ENCODE results near the gene MED12L. TPM values are rescaled to one million over a fixed set of nuclear protein-coding genes. Genes with fewer than 3 reads are reported as not detected.

The MED12L gene
- total and polyA plus RNA-seq, 9 donors = 0.15 to 2.4 (median 0.75) TPM

GRCh38 chr3:151432616-151433372 lies 347.3 kb downstream of the MED12L start:
- intact Hi-C loops (cut with DNase I) = no loop called here
- no peaks in the 10 kb centered on the region for H3K36me3 ChIP-seq
- WGBS, 3 donors = 85 to 94% (median 88%) methylated on average over 7 of the region's 7 CpGs
- no peak overlapping the region for H3K4me3 ChIP-seq
- H3K9me3 ChIP-seq = no peaks in the 10 kb centered on the region
- H3K27ac ChIP-seq = no peak overlapping the region
- no peaks in the 10 kb centered on the region for H3K4me1 ChIP-seq (ENCODE audit: insufficient read depth)
- no peaks in the 10 kb centered on the region for H3K27me3 ChIP-seq
- no peak for TF ChIP-seq POLR2A (IDR thresholded peaks at IDR 0.05)
- no peak for TF ChIP-seq CTCF (IDR thresholded peaks at IDR 0.05)
- TF ChIP-seq EP300 (IDR thresholded peaks at IDR 0.05) = no peak
- no peak for DNase-seq

- 26 to 47% (median 42%) methylated on average over 1 of the region's 1 CpG for WGBS, 3 donors
- intact Hi-C loops (cut with DNase I) = no loop called here
- no peak for DNase-seq
Observed at GRCh38 chr3:151434151-151434890, 348.9 kb downstream of the MED12L start.

GRCh38 chr3:151436675-151437446 lies 351.4 kb downstream of the MED12L start:
- Histone ChIP-seq H3K9me3 (no peaks in the 10 kb centered on the region), H3K27me3 (no peaks in the 10 kb centered on the region), H3K36me3 (no peaks in the 10 kb centered on the region), H3K27ac (no peak overlapping the region), H3K4me1 (ENCODE audit: insufficient read depth) (peaks cover 3% of the 10 kb centered on the region), H3K4me3 (no peak overlapping the region)
- TF ChIP-seq POLR2A (IDR thresholded peaks at IDR 0.05) (no peak), CTCF (IDR thresholded peaks at IDR 0.05) (no peak), EP300 (IDR thresholded peaks at IDR 0.05) (no peak)
- WGBS, 3 donors = 76 to 81% (median 79%) methylated on average over 8 of the region's 8 CpGs
- intact Hi-C loops (cut with DNase I) = loop anchor here in 3 of 4 donors (5.0 kb wide), 2 partner anchors 225 to 400 kb away; no protein-coding TSS in a partner anchor
- DNase-seq = no peak

More at GRCh38 chr3:151434151-151434890, 348.9 kb downstream of the MED12L start:
- no peak overlapping the region for H3K27ac ChIP-seq
- H3K27me3 ChIP-seq = no peaks in the 10 kb centered on the region
- H3K36me3 ChIP-seq = no peaks in the 10 kb centered on the region
- H3K4me1 ChIP-seq (ENCODE audit: insufficient read depth) = peaks cover 3% of the 10 kb centered on the region
- no peak for TF ChIP-seq CTCF (IDR thresholded peaks at IDR 0.05)
- H3K4me3 ChIP-seq = no peak overlapping the region
- no peaks in the 10 kb centered on the region for H3K9me3 ChIP-seq

GRCh38 chr3:151437906-151438305 lies 352.4 kb downstream of the MED12L start:
- 65 to 90% (median 78%) methylated on average over 6 of the region's 6 CpGs for WGBS, 3 donors

More at GRCh38 chr3:151437906-151438305, 352.4 kb downstream of the MED12L start:
- Histone ChIP-seq H3K36me3 (no peaks in the 10 kb centered on the region), H3K27ac (no peak overlapping the region), H3K9me3 (no peaks in the 10 kb centered on the region), H3K4me3 (no peak overlapping the region), H3K27me3 (no peaks in the 10 kb centered on the region), H3K4me1 (ENCODE audit: insufficient read depth) (peaks cover 3% of the 10 kb centered on the region)
- no peak for DNase-seq
- intact Hi-C loops (cut with DNase I) = loop anchor here in 3 of 4 donors (5.0 kb wide), 2 partner anchors 224 to 399 kb away; no protein-coding TSS in a partner anchor
- TF ChIP-seq CTCF (IDR thresholded peaks at IDR 0.05) (no peak), EP300 (IDR thresholded peaks at IDR 0.05) (no peak), POLR2A (IDR thresholded peaks at IDR 0.05) (no peak)

Data from ovary (tissue), 9 donors.